Measurements from ENCODE around the gene ADSS1.
"Not testable (repeated sequence)": the region's sequence is repeated elsewhere in the genome, so short reads cannot be mapped to it uniquely, and the experiment has no call there.

The ADSS1 gene

DNA sequence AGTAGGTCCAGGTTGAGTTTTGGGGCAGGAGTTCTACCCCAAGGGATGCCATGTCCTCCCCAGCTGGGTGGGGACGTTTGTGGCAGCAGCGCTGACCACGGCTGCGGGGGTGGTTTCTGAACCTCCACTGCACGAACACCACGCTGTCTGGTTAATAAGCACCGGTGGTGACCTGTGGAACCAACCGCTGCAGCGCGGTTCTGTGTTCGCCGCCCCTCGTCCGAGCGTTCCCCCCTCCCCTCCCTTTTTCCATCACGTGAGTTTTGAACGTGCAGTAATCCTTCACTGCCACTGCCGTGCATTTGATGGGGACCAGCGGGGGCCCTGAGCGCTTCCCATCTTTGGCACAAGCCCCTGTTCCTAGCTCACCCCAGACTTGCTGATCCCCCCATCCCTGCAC is 6.4 kb upstream of the ADSS1 start:
- no peak for DNase-seq

- no peak for DNase-seq
Measured at GRCh38 chr14:104718147-104718546, 5.9 kb upstream of the ADSS1 start.

GRCh38 chr14:104718871-104719270 is 5.2 kb upstream of the ADSS1 start:
- DNase-seq, result no peak

GRCh38 chr14:104719343-104719742 is 4.7 kb upstream of the ADSS1 start:
- no peak for DNase-seq

GRCh38 chr14:104721505-104722431 is 2.3 kb upstream of the ADSS1 start:
- no peak for DNase-seq

- DNase-seq, result no peak
Measured at GRCh38 chr14:104722938-104723650, 935 bp upstream of the ADSS1 start.

GRCh38 chr14:104724407-104724980 is 465 bp downstream of the ADSS1 start:
- DNase-seq, result no peak

DNA sequence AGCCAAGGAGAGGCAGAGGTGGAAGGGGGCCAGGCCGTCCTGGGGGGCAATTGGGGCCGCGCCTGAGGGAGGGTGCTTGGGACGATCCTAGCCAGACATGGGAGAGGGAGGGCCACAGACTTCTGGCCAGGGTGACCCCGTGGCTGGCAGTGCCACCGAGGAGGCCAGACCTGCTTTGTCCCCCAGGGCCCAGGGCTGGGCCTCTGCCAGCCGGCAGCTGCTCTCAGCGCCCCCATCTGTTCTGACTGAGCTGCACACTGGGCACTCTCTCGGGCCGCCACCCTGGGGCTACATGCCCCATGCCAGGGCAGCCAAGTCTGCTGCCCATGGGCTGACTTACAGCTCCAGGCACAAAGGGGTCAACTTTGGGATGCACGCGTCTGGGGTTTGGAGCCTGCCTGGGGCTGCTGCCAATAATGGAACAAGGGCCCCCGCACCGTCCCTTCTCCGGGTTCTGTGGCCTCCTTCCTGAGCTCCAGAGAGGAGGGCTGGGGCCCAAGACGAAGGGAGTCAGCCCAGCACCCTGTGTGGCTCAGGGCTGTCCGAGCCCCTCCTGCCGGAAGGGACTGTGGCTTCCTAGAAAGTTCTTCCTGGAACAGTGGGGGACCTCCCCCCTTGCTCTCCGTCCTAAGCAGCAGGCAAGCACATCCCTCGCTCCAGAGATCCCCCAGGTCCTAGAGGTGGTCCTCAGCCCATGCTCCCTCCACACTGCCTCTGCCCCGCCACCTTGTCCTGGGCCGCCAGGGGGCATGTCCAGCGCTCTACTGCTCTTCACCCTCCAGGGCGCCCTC is 1.1 kb downstream of the ADSS1 start:
- DNase-seq, result no peak

DNA sequence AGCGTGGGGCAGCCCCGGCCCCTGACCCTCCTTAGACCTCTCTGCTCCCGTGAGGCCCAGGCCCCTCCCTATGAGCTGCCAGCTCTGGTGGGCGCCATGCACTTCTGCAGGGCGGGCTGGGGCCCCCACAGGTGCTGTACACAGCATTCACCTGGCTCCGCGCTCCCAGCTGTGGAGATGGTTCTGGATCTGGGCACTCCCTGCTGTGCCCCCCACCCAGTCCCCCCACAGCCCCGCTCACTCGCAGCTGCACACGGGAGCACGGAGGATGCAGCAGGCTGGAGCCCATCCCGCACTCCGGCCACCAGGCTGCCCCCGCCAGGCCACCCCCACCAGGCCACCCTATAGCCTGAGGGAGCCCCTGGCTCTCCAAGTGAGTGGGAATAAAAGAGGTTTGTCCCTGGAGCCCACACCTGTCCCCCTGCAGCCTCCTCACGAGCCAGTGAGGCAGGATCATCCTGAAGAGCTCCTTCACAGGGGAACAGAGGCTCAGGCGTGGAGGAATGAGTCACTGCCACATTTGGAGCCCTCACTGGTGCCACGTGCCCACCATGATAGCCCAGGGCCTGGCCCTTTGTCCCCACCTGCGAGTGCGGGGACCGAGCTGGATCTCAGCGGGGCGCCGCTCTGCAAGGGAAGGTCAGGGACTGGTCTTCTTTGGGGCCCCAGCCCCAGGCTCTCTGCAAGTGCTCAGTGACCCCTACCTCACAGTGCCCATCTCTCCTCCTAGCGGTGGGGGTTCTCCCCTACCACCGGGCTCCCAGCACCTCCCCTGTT is 1.9 kb downstream of the ADSS1 start:
- no peak for DNase-seq

DNA sequence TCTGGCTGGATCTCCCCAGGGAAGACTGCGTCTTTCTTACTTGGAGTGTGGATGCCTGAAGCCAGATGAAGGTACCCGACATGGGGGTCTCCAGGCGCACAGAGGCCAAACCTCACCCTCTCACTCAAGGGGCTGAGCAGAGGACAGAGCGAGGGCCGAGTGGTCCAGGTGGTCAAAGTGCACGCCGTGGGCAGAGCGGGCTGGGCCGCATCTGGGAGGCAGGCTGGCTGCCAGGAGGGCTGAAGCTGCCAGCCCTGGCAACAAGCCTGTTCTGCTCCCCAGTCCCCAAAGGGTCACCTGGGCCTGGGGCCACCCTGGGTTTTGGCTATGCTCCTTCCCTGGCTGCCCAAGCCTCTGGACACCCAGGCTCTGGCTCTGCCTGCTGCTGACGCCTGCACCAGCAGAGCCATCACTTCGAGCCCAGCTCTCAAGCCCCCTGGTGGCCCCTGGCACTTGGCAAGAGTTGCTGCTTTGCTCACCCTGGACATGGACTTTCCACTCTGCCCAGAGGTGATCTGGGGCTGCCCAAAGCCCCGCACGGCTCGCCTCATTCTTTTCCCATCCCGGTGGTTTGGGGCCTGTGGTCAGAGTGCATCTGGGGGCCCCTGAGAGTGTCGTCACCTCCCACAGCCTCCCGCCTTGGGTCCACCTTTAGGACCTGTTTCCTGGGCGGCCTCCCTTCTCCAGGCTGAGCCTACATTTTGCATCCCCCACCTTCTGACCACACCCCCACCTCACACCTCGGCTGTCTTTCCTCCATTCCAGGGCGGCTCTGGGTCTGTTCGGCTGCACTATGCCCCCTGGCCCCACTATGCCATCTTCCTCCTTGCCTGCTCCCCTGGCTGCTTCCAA is 2.8 kb downstream of the ADSS1 start:
- DNase-seq, result no peak

- no peak for DNase-seq
Measured at GRCh38 chr14:104728631-104729030, 4.6 kb downstream of the ADSS1 start.

GRCh38 chr14:104729176-104729834 is 5.3 kb downstream of the ADSS1 start:
- not testable (repeated sequence) for DNase-seq

GRCh38 chr14:104729835-104730181 is 5.8 kb downstream of the ADSS1 start:
- DNase-seq, result no peak

- DNase-seq, result no peak
Measured at GRCh38 chr14:104730487-104730886, 6.5 kb downstream of the ADSS1 start.

GRCh38 chr14:104731320-104732294 is 7.6 kb downstream of the ADSS1 start:
- no peak for DNase-seq

DNA sequence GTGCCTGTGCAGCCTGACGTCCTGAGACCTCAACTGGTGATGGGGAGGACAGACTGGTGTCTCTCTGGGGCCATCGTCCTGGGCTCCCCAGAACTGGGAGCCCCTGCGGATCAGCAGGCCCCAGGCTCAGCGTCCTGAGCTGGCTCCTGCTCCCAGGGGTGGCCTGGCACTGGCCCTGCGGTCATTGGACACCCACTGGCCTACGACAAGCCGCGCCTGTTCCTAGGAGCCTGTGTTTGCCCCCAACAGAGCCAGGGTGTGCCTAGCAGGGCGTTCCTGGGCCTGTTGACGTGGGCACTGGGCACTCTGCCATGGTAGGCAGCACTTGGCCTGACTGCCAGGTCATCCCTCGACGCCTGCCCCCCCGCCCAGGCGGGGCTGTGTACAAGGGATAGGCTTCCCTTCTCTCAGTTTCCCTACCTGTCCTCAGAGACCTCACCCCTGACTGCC is 8.4 kb downstream of the ADSS1 start:
- no peak for DNase-seq

DNA sequence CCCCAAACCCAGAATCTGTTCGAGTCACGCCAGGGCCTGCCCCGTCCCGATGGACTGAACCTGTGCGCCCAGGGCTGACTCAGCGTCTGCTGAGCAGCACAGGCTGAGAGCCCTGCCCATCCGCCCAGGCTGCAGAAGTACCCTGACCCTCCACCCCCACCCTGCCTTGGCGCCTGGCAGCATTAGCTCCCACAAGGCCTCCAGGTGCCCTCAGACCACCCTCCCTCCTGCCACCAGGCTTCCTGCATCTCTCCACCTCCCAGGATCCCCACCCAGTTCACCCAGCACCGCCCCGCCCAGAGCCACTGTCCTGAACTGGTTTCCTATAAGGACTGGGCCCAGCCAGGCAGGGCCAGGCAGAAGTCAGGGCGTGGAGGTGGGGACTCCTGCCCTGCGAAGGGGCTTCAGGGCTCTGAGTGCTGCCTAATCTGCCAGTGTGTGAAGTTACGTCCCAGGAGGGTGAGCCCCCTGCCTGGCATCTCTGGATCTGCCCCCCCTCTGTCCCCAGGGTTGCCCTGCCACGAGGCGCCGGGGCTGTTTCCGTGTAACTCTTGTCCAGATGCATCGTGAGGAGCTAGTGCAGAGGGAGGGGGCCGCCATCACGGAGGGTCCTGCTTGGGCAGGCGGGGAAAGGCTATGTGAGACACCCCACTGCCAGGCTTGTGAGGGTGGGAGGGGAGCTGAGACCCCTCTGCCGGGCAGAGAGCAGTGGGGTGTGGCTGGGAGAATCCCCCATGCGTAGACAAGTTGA is 9.1 kb downstream of the ADSS1 start:
- DNase-seq, result no peak

GRCh38 chr14:104734051-104734587 is 10.1 kb downstream of the ADSS1 start:
- no peak for DNase-seq

Measured in T-helper 1 cell (primary cell).